ENCODE data around the gene OR1F1.

GRCh38 chr16:3174618-3175148 is 13.3 kb upstream of the OR1F1 start:
- TF ChIP-seq CTCF (IDR thresholded peaks at IDR 0.05): no peak
- TF ChIP-seq POLR2A (IDR thresholded peaks at IDR 0.05): no peak
